HG03159 (cell line): Measurements from ENCODE around the gene SOBP.
"Not testable (repeated sequence)": the region's sequence is repeated elsewhere in the genome, so short reads cannot be mapped to it uniquely, and the experiment has no call there.

Source experiments
- ATAC-seq: cut with Tn5 transposase; IDR thresholded peaks from one replicate; pipeline ENCODE4 v1.9.1; 2021; ENCODE audit warnings: mild to moderate bottlenecking, moderate library complexity; ENCODE audit not compliant: unreplicated experiment

SOBP gene

DNA sequence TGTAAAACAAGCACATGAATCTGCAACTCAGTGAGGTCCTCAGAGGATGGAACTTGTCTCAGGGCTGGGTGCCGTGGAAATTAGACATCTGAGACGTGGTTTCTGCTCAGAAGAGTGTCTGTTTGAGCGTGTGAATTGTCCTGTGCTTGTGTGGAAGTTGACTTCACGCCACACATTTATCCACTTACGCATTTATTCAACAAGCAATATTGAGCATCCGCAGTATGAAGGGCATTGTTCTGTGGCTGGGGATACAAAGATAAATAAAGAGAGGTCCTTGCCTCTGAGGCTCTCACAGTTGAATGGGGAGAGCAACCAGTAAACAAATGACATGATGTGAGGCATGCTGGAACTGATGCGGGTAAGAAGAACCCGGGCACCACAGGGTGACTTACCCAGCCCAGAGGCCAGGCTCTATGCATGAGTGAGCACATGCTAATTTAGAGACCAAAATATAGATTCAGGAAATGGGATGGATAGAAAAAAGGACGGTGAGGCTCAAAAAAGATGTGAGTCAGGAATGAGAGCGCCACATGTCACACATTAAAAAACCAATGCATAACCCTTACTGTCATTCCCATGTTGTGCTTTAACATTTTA lies 60.4 kb downstream of the SOBP start:
- ATAC-seq, result no peak

DNA sequence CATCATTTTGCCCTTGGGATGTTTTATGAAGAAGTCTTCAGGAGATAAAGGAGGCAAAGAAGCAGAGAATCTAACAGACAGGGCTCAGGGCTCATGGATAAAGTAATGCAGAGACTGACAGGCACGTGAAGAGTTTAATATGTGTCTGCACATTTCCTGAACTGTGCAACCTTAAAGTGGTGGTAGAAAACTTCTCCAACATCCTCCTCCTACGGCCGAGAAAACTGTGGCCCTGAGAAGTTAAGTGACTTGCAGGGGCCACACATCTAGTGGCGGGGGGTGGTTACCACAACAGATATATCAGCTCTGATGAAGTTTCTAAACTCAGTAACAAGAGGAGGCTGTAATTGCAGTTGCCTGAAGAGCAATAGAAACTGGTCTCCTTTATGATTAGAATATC lies 61.0 kb downstream of the SOBP start:
- ATAC-seq, result no peak

DNA sequence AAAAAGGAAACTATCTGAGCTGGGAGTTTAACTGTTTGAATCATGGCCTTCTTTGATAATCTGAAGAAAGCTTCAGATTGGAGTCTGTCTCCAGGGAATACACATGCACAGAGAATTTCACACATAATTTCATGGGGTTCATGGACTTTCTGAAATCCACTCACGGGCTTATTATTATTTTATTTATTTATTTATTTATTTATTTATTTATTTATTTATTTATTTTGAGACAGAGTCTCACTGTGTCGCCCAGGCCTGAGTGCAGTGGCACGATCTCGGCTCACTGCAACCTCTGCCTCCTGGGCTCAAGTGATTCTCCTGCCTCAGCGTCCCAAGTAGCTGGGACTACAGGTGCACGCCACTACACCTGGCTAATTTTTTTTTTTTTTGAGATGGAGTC lies 63.2 kb downstream of the SOBP start:
- ATAC-seq, result not testable (repeated sequence)

GRCh38 chr6:107554326-107554725 lies 64.4 kb downstream of the SOBP start:
- ATAC-seq, result no peak

- ATAC-seq, result no peak
Observed at GRCh38 chr6:107554918-107555317, 65.0 kb downstream of the SOBP start.

GRCh38 chr6:107555449-107555848 lies 65.5 kb downstream of the SOBP start:
- ATAC-seq, result no peak

GRCh38 chr6:107556082-107556481 lies 66.2 kb downstream of the SOBP start:
- no peak for ATAC-seq

GRCh38 chr6:107557698-107558097 lies 67.8 kb downstream of the SOBP start:
- ATAC-seq, result no peak

DNA sequence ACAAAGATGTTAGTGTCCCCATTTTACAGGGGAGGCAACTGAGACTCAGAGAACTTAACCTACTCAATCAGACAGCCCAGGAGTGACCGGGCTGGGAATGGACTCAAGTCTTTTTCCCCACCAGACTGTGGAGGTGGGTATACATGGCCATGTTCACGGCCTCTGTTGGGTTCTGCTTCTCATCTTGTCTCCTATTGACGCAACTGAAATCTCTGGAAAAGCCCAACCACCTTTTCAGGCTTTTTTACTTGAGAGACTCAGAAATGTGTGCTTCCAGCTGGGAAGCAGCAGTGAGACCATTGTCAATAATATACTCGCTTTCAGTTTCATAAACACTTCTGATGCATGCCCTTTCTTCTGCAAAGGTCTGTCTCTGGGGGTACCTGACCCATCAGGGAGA lies 70.7 kb downstream of the SOBP start:
- ATAC-seq, result no peak

DNA sequence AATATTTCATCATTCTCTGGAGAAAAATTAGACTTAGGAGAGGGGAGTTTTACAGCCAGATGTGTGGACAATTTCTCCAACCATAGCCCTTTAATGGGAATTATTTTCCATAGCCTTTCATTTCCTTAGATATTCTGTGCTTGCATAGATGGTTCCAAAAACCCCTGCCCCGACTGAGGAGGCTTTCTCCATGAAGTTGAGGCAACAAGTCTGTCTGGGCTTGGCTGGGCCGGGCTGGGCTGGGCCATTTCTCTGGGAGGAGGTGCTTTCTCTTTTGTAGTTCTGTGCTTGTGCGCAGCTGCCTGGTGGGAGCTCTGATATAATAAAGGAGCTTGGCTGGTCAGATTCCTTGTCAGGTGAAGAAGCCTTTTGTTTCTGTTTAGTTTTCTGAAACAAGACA lies 71.4 kb downstream of the SOBP start:
- no peak for ATAC-seq

GRCh38 chr6:107563694-107564588 lies 74.0 kb downstream of the SOBP start:
- no peak for ATAC-seq

DNA sequence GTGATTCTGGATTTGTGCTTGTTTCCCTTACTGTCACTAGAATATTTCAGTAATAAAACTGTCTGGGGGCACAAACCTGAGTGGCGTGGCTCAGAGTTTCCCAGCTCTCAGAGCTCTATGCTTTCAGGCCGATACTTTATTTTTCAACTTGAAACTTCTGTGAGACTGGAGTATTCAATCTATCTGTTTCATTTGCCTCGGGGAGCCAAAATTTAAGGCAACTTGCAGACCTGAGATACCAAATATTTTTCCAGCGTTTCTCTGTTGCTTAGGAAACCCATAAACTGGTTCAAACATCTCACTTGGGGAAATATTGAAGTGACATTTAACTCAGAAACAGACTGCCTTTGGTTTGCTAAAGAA lies 74.7 kb downstream of the SOBP start:
- no peak for ATAC-seq

GRCh38 chr6:107565165-107565723 lies 75.3 kb downstream of the SOBP start:
- no peak for ATAC-seq

DNA sequence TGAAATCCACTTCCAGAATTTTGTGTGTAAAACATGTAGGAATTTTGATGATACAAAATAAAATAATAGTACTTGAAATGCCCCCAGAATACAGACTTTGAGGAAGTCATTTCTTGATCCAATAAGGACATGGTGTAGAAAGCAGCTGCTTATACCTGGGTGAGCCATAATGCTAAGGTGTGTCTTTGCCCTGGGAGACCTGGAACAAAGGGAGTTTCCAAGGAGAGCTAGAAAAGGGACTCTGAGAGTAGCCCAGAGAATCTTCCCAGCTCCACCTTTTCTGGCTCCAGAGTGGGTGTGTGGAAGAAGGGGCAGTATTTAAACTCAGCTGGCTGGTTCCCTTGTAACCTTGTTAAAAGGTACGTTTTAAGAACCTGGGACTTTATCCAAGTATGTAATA lies 77.7 kb downstream of the SOBP start:
- no peak for ATAC-seq

GRCh38 chr6:107569473-107569872 lies 79.6 kb downstream of the SOBP start:
- no peak for ATAC-seq

- ATAC-seq, result no peak
Observed at GRCh38 chr6:107571354-107571753, 81.4 kb downstream of the SOBP start.

GRCh38 chr6:107572886-107573285 lies 83.0 kb downstream of the SOBP start:
- no peak for ATAC-seq

DNA sequence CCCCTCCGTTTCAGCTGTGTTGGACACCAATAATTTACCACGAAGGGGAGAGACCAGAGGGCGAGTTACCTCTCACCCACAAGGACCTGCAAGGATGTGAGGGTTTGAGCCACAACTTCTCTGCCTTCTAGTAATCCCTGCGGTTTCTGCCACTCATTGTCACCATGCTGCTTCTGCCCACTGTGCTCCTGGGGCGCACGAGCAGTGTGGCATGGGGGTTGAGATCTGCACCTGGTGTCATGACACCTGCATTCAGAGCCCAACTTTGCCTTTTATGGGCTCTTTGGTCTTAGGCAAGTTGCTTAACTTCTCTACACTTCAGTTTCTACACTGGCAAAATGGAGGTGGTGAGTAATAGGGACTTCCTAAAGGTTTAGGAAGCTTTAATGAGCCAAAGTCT lies 84.9 kb downstream of the SOBP start:
- no peak for ATAC-seq

- ATAC-seq, result no peak
Observed at GRCh38 chr6:107576852-107577251, 86.9 kb downstream of the SOBP start.

DNA sequence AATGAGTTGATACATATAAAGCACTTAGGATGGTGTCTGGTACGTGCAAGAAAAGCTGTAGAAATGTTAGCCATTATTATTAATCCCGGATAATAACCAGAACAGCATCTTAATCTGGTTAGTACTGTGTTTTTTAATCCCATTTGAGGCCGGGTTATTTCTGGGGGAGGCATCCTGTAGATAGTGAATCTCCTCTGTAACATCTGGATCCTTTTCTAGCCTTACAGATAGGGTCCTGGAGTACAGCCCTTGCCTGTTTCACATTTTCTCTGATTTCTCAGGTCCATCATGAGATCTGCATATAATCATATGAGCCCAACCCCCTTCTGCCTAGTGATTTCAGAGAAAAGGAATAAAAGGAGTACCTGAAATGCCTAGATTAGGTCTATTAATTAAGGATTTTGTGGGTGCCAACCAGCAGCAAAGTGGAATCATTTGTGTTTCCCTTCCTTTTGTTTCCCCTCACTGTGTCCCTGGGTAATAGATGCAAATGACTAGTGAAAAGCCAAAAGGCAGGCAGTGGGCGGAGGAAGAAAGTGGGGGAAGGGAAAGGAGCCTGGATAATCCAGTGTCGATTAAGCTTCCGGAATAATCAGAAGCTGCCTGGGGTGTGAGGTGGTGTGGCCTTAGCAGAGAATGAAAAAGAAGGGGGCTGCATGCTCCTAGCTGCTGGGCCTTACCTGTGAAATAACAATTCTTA lies 88.9 kb downstream of the SOBP start:
- ATAC-seq, result no peak

GRCh38 chr6:107579456-107580056 lies 89.6 kb downstream of the SOBP start:
- ATAC-seq, result no peak
